Measurements from ENCODE around the gene MSANTD2.

DNA sequence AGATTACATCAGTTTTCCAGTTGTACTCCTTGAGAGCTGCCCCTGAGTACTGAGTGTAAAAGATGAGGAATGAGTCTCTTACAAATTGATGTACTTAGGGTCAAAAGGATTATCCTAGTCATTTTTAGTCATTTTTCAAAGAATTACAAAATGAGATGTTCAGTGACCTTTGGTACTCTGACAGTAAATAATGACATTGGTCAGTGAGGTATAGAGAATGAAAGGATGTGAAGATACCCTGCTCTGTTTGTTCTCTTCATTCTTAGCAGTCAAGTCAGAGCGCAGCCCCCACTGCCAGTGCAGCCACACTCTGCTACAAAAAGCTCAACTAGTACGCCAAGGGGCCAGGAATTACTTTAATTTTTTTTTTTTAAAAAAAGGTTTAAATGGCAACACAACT is 34.0 kb downstream of the MSANTD2 start:
- TF ChIP-seq, protein P1, sequence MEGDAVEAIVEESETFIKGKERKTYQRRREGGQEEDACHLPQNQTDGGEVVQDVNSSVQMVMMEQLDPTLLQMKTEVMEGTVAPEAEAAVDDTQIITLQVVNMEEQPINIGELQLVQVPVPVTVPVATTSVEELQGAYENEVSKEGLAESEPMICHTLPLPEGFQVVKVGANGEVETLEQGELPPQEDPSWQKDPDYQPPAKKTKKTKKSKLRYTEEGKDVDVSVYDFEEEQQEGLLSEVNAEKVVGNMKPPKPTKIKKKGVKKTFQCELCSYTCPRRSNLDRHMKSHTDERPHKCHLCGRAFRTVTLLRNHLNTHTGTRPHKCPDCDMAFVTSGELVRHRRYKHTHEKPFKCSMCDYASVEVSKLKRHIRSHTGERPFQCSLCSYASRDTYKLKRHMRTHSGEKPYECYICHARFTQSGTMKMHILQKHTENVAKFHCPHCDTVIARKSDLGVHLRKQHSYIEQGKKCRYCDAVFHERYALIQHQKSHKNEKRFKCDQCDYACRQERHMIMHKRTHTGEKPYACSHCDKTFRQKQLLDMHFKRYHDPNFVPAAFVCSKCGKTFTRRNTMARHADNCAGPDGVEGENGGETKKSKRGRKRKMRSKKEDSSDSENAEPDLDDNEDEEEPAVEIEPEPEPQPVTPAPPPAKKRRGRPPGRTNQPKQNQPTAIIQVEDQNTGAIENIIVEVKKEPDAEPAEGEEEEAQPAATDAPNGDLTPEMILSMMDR (conservative IDR thresholded peaks at IDR 0.05; ENCODE audit: low read depth, low read length): no peak
- TF ChIP-seq EZH2 (IDR thresholded peaks at IDR 0.05; ENCODE audit: low read length, unreplicated experiment): no peak

Data from PC-3 (cell line).